HG03354 (cell line): Measurements from ENCODE around the gene DEGS1.
"Not testable (repeated sequence)": the region's sequence is repeated elsewhere in the genome, so short reads cannot be mapped to it uniquely, and the experiment has no call there.

Source experiments
- ATAC-seq: cut with Tn5 transposase; IDR thresholded peaks from one replicate; pipeline ENCODE4 v1.9.1; 2021; ENCODE audit warnings: mild to moderate bottlenecking; ENCODE audit not compliant: unreplicated experiment, poor library complexity, severe bottlenecking

DEGS1 gene

DNA sequence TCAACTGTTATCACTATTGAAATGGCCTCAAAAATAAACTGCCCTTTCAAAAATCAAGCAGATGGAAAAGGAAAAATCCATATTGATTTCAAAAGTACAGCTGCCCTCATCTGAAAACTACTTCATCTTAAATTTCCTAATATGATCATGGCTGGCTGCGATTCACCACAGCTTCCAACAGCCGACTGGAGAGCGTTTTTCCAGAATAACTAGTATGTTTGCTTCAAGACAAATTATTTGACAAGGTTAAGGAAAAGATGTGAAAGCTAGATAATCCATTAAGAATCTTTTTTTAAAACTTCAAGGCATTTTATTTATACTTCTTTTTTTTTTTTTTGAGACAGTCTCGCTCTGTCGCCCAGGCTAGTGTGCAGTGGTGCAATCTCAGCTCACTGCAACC is 4.1 kb upstream of the DEGS1 start:
- no peak for ATAC-seq

DNA sequence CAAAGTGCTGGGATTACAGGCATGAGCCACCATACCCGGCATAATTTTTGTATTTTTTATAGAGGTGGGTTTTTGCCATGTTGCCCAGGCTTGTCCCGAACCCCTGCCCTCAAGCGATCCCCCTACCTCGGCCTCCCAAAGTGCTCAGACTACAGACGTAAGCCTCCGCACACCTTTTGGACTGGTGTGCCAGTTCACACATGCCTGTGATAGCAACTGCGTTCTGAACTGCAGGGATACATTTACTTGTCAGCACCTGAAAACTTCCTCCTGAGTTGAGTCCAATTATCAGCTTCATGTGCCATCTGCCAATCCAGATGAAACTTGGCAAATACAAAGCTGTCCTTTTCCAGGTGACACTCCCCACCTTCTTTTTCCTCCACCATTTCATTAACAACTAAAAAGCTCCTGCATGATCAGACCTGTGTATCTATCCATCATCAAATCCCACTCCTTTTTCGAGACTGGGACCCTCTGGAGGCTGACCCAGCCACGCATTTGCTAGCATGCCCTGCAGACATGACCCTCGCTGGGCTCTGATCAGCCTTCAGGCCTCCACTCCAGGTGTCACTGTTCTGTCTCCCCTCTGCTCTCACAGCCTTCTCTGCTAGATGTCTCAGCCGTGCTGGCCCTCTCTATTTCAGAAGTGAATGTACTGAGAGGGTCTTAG is 2.1 kb upstream of the DEGS1 start:
- no peak for ATAC-seq

DNA sequence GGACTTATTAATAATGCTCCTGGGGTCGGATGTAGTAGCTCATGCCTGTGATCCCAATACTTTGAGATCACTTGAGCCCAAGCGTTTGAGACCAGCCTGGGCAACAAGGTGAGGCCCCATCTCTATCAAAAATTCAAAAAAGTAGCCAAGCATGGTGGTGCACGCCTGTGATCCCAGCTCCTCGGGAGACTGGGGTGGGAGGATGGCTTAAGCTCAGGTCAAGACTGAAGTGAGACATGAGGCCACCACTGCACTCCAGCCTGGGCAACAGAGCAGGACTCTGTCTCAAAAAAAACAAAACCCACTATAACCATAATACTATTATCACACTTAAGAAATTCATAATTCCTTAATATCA is 1.6 kb upstream of the DEGS1 start:
- ATAC-seq = no peak

- peak; percentile 51 for ATAC-seq
Observed at GRCh38 chr1:224182057-224182865, 779 bp upstream of the DEGS1 start.

- peak; percentile 54 for ATAC-seq
Observed at GRCh38 chr1:224183591-224184312, 712 bp downstream of the DEGS1 start.

- no peak for ATAC-seq
Observed at GRCh38 chr1:224185208-224185607, 2.2 kb downstream of the DEGS1 start.

DNA sequence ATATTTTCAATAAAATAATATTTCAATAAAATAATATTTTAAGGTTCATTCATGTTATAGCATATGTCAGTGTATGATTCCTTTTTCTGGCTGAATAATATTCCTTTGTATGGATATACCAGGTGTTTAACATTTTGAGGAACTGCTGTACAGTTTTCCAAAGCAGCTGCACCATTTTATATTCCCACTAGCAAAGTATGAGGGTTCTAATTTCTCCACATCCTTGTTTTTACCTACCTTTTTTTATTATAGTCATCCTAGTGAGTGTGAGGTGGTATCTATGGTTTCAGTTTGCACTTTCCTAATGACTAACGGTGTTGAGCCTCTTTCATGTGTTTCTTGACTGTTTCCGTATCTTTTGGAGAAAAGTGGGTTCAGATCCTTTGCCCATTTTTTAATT is 5.2 kb downstream of the DEGS1 start:
- no peak for ATAC-seq

GRCh38 chr1:224189561-224189960 is 6.5 kb downstream of the DEGS1 start:
- ATAC-seq = no peak

- no peak for ATAC-seq
Observed at GRCh38 chr1:224192082-224192788, 9.2 kb downstream of the DEGS1 start.

DNA sequence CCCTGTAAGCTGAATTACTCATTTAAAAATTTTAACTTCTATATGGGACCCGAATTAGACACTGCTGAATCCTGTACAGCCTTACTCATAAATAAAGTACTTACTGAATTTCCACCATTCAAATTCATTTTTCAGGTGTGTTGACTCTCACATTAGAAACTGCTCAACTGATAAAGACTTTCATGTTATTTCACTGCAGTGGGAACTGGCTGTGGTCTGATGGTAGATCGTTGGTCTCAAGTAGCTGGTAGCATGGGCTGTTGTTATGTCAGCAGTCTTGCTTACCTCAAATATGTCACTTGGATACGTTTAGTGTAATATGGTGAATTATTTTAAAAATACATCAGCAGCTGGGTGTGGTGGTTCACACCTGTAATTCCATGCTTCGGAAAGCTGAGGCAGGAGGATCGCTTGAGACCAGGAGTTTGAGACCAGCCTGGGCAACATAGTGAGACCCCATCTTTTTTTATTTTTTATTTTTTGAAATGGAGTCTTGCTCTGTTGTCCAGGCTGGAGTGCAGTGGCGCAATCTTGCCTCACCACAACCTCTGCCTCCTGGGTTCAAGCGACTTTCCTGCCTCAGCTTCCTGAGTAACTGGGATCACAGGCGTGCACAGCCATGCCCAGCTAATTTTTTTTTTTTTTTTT is 10.4 kb downstream of the DEGS1 start:
- ATAC-seq = no peak

GRCh38 chr1:224196813-224197600 is 14.0 kb downstream of the DEGS1 start:
- ATAC-seq = no peak

DNA sequence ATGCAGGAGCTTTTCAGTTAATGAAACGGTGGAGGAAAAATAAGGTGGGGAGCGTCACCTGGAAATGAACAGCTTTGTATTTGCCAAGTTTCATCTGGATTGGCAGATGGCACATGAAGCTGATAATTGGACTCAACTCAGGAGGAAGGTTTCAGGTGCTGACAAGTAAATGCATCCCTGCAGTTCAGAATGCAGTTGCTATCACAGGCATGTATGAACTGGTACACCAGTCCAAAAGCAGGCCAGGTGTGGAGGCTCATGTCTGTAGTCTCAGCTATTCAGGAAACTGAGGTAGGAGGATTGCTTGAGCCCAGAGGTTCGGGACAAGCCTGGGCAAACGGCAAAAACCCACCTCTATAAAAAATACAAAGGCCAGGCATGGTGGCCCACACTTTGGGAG is 15.5 kb downstream of the DEGS1 start:
- ATAC-seq = no peak

DNA sequence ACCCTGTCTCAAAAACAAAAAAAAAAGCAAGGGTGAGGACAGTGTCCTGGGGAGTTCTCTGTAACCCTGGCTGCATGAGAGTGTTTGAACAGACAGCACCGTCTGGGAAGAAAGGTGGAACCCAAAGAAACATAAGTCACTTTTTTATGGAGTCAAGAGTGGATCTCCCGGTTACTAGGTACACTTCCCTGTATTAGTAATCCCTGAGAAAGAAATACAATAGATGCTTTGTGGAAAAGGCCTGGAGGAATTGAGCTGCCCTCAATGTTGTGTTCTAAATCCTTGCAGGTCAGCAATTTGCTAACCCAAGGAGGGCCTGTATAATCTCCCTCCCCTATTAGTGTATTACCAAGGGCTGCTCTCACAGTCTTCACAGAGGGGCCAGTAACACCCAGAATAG is 16.6 kb downstream of the DEGS1 start:
- ATAC-seq = no peak

DNA sequence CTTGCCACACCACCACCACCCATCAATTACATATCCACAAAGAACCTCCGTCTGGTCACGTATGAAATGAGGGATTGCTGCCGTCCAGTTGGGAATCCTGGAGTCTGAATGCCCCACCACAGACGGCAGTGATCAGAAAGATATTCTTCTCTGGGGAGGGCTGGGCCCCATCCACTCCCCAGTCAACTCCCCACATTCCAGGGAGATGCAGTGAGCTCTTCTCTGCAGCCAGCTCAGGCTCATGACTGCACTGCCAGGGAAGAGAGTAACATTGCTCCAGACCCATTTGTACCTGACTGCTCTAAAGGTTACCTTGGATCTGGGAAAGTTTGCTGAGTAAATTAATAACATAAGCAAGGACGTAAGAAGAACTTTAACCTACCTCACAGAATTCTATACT is 18.3 kb downstream of the DEGS1 start:
- ATAC-seq = no peak

DNA sequence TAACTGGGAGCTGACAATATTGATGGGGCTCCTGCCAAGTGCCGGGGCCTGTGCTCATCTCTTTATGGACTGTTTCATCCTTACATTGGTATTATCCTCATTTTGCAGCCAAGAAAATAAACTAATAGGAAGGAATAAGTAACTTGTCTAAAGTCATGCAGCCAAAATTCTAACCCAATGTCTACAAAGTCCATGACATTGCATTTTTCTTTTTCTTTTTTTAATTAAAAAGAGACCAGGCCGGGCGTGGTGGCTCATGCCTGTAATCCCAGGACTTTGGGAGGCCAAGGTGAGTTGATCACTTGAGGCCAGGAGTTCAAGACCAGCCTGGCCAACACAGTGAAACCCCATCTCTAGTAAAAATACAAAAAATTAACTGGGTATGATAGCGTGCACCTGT is 18.8 kb downstream of the DEGS1 start:
- no peak for ATAC-seq

DNA sequence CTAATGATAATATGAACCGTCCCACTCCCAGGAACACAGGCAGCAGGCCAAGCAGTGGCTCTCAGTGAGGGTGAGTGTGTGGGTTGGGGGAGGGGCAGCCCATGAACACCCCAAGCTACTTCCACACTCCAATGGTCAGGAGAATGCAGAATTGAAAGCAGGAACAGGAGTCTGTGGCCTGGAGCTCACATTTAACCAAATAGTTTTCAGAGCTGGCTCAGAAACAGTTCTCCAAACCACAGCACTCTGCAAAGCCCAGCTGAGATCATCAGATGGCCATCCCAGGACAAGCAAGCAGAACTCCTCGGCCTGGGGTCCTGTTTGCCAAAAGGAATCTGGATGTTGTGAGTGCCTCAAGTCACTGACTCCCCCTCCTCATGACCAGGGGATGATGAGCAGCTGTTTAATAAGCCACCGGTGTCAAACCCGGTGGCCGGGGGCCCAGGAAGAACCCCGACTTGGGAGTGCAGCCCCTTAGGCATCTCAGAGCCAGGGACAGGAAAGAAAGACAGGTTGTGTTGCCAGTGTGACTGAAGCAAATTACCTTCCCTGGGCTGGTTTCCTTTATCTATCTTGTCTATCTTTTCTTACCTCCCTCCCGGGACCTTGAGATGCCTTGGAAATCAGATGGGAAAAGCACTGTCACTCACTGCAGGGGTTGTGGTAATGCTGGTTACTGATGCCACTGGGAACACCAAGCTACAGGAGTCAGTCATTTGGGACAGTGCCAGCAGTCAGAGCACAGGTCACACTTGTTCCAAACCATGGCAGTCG is 20.4 kb downstream of the DEGS1 start:
- peak; percentile 56 for ATAC-seq

- ATAC-seq = peak; percentile 52
Observed at GRCh38 chr1:224205438-224205840, 22.4 kb downstream of the DEGS1 start.

GRCh38 chr1:224205931-224206538 is 23.0 kb downstream of the DEGS1 start:
- ATAC-seq = not testable (repeated sequence)
